ENCODE data around the gene STEAP2. TPM values are rescaled to one million over a fixed set of nuclear protein-coding genes. Genes with fewer than 3 reads are reported as not detected.

The STEAP2 gene
- total RNA-seq, 4 donors from 2014 or later: 17.3 to 61.5 (median 20.6) TPM

DNA sequence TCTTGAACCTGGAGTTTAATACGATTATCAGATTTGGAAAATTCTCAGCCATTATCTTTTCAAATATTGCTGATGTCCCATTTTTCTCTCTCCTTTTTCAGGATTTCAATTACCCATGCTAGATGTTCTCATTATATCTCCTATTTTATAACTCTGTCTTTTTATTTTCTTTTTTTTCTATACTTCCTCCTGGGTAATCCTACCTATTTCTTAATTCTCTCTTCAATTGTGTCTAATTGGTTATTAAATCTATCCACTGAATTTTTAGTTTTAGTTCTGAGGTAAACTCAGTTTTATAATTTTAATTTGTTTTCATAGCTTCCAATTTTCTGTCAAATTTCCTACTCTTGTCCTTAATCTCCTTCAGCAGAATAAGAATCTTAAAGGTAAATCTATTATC is 41.6 kb upstream of the STEAP2 start:
- Histone ChIP-seq H3K4me1 (no peaks in the 10 kb centered on the region), H3K27me3 (no peaks in the 10 kb centered on the region), H3K4me3 (no peak overlapping the region), H3K36me3 (no peaks in the 10 kb centered on the region), H3K9me3 (peaks cover 0 to 4% (median 0%) of the 10 kb centered on the region in 4 donors), H3K27ac (no peak overlapping the region)
- DNase-seq (ENCODE audit: low spot score in 2 of 2): no peak
- TF ChIP-seq, protein P1, sequence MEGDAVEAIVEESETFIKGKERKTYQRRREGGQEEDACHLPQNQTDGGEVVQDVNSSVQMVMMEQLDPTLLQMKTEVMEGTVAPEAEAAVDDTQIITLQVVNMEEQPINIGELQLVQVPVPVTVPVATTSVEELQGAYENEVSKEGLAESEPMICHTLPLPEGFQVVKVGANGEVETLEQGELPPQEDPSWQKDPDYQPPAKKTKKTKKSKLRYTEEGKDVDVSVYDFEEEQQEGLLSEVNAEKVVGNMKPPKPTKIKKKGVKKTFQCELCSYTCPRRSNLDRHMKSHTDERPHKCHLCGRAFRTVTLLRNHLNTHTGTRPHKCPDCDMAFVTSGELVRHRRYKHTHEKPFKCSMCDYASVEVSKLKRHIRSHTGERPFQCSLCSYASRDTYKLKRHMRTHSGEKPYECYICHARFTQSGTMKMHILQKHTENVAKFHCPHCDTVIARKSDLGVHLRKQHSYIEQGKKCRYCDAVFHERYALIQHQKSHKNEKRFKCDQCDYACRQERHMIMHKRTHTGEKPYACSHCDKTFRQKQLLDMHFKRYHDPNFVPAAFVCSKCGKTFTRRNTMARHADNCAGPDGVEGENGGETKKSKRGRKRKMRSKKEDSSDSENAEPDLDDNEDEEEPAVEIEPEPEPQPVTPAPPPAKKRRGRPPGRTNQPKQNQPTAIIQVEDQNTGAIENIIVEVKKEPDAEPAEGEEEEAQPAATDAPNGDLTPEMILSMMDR (IDR thresholded peaks at IDR 0.05): no peak
- no peak for TF ChIP-seq EP300 (IDR thresholded peaks at IDR 0.05)
- WGBS, 2 donors: 90 to 92% methylated on average over 1 of the region's 1 CpG

DNA sequence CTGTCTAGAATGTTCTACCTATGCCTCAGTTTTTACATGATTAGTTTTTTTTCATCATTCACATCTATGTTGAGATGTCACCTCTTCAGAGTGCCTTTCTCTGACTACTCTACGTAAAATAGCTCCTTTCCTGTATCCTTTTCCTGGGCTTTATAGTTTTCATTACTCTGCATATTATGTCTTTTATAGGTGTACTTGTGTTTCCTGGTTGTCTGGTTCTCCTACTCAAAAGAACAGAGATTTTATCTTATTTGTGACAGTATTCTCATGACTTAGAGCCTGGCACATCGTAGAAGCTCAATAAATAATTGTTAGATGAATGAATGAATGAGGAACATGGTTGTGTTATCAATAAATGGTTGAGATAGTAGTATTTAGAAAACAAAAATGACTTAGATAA is 39.4 kb upstream of the STEAP2 start:
- TF ChIP-seq POLR2A (IDR thresholded peaks at IDR 0.05): no peak
- TF ChIP-seq, protein P1 (IDR thresholded peaks at IDR 0.05): no peak
- Histone ChIP-seq H3K4me1 (no peaks in the 10 kb centered on the region), H3K9me3 (peaks cover 0 to 4% (median 0%) of the 10 kb centered on the region in 4 donors), H3K27me3 (no peaks in the 10 kb centered on the region), H3K4me3 (no peak overlapping the region), H3K27ac (no peak overlapping the region), H3K36me3 (no peaks in the 10 kb centered on the region)
- no peak for DNase-seq (ENCODE audit: low spot score in 2 of 2)
- 76 to 83% methylated on average over 2 of the region's 2 CpGs for WGBS, 2 donors

DNA sequence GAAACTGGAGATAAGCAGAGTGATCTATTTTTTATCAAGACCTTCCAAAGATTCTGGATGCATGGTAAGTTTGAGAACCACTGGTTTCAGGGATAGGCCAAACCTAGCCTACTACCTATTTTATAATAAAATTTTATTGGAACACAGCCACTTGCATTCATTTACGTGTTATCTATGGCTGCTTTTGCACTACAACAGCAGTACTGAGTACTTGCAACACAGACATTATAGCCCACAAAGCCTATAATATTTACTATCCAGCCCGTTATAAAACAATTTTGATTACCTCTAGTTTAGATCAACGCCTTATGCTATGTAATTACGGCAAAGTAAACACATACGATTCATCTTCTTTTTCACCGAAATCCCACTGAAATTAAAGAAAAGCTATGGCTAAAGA is 38.9 kb upstream of the STEAP2 start:
- Histone ChIP-seq H3K27ac (no peak overlapping the region), H3K9me3 (peaks cover 0 to 4% (median 0%) of the 10 kb centered on the region in 4 donors), H3K4me3 (no peak overlapping the region), H3K27me3 (no peaks in the 10 kb centered on the region), H3K4me1 (no peaks in the 10 kb centered on the region), H3K36me3 (no peaks in the 10 kb centered on the region)
- WGBS, 2 donors: 89 to 92% methylated on average over 6 of the region's 6 CpGs
- TF ChIP-seq, protein P1 (IDR thresholded peaks at IDR 0.05): no peak
- TF ChIP-seq EP300 (IDR thresholded peaks at IDR 0.05): no peak
- no peak for TF ChIP-seq POLR2A (IDR thresholded peaks at IDR 0.05)
- DNase-seq (ENCODE audit: low spot score in 2 of 2): no peak

DNA sequence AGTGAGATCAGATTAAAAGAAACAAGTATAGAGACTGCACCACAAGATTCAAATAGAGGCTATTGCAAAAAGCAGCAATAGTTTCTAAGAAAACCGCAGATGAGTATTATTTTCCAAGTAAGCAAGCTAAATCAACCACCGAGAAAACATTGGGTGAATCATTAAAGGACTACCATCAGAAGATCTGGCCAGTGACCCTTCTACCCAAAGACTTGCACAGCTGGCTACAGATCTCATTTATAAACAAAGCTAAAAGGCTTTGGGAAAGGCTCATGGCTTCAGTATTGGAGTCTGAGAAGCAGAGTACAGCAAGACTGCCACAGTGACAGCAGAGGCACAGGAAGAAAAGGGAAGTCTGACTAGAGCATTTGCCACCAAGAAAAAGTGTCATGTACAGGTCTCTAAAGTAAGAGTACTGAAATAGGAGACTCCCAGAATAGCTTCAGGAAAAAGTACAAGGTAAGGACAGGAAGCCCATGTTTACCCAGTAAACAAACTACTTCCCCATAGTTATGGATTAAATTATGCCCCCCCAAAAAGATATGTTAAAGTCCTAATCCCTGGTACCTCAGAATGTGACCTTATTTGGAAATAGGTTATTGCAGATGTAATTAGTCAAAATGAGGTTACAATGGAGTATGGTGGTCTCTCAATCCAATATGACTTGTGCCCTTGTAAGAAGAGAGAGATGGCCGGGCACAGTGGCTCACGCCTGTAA is 38.3 kb upstream of the STEAP2 start:
- WGBS, 2 donors: 83 to 96% methylated on average over 4 of the region's 4 CpGs
- no peak overlapping the region for H3K4me3 ChIP-seq
- no peak overlapping the region for H3K27ac ChIP-seq
- H3K27me3 ChIP-seq: no peaks in the 10 kb centered on the region
- no peak for DNase-seq (ENCODE audit: low spot score in 2 of 2)
- no peaks in the 10 kb centered on the region for H3K4me1 ChIP-seq
- peaks cover 0 to 4% (median 0%) of the 10 kb centered on the region in 4 donors for H3K9me3 ChIP-seq
- TF ChIP-seq, protein P1 (IDR thresholded peaks at IDR 0.05): no peak
- TF ChIP-seq POLR2A (IDR thresholded peaks at IDR 0.05) (no peak), EP300 (IDR thresholded peaks at IDR 0.05) (no peak)
- no peaks in the 10 kb centered on the region for H3K36me3 ChIP-seq

DNA sequence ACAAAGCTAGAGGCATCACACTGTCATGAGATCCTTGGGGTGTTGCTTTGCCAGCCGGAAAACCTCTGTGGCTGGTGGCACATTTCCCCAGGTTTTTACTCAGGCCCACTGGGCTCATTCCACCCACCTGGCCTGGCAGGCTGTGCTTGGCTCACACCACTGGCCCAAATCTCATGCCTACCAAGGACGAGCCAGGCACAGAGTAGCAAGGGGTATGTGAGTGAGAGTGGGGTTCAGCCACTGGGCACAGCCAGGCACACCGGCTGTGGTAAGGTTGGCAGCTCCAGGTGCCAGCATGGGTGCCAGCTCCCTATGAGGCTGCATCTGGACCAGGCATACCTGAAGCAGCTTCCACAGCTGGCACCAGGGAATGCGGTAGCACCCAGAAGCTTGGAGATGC is 35.9 kb upstream of the STEAP2 start:
- Histone ChIP-seq H3K9me3 (no peaks in the 10 kb centered on the region), H3K4me1 (peaks cover 0 to 13% (median 2%) of the 10 kb centered on the region in 4 donors), H3K27me3 (no peaks in the 10 kb centered on the region), H3K27ac (no peak overlapping the region), H3K36me3 (no peaks in the 10 kb centered on the region), H3K4me3 (no peak overlapping the region)
- TF ChIP-seq EP300 (IDR thresholded peaks at IDR 0.05) (no peak), POLR2A (IDR thresholded peaks at IDR 0.05) (no peak)
- TF ChIP-seq, protein P1 (IDR thresholded peaks at IDR 0.05): no peak
- 72 to 81% methylated on average over 4 of the region's 4 CpGs for WGBS, 2 donors
- DNase-seq (ENCODE audit: low spot score in 2 of 2): no peak
